HL-60 (cell line): Measurements from ENCODE around the gene RNF32.

Experiments
- CTCF ChIP-seq: IDR thresholded peaks from one replicate; pipeline ENCODE4 v1.5.1; 2011; ENCODE audit warnings: low read length, control low read depth, inconsistent platforms; ENCODE audit not compliant: insufficient read depth
- GABPA ChIP-seq: IDR thresholded peaks from 2 replicates; pipeline ENCODE4 v1.6.1; 2012; ENCODE audit warnings: low read depth
- REST ChIP-seq: IDR thresholded peaks from 2 replicates; pipeline ENCODE4 v1.6.1; 2012; ENCODE audit warnings: low read depth; ENCODE audit not compliant: insufficient replicate concordance
- SPI1 ChIP-seq: IDR thresholded peaks from 2 replicates; pipeline ENCODE4 v1.6.1; 2012; ENCODE audit warnings: low read depth, mild to moderate bottlenecking, borderline replicate concordance

GRCh38 chr7:156661637-156662036 lies 21.1 kb downstream of the RNF32 start:
- TF ChIP-seq GABPA (no peak), CTCF (no peak), SPI1 (no peak), REST (no peak)
